ENCODE measurements around the gene CHCHD6. TPM values are rescaled to one million over a fixed set of nuclear protein-coding genes. Genes with fewer than 3 reads are reported as not detected.

The CHCHD6 gene
- polyA plus RNA-seq, 1 donor from 2014 or later = 102 TPM

DNA sequence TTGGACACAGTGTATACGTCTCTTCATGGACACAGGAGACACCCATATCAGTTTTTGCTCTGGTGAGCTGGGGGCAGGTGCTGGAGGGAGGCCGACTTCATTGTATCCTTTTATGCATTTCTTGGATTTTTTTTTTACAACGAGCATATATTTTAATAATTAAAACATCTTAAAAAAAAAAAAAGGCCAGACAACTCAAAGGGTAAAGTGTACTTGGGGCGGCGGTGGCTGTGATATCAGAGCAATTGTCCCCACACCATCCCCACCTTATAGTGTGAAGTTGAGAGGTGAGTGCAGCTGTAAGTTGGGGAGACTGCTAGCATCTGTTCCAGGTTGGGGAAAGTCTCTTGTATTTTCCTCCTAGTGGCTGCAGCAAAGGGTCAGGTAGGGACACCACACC is 266.9 kb downstream of the CHCHD6 start:
- Histone ChIP-seq H3K4me3 (ENCODE audit: low read length) (no peak overlapping the region), H2AFZ (ENCODE audit: low read depth, low read length) (no peak overlapping the region), H3K9me2 (ENCODE audit: insufficient read depth, low read length) (no peaks in the 10 kb centered on the region)

DNA sequence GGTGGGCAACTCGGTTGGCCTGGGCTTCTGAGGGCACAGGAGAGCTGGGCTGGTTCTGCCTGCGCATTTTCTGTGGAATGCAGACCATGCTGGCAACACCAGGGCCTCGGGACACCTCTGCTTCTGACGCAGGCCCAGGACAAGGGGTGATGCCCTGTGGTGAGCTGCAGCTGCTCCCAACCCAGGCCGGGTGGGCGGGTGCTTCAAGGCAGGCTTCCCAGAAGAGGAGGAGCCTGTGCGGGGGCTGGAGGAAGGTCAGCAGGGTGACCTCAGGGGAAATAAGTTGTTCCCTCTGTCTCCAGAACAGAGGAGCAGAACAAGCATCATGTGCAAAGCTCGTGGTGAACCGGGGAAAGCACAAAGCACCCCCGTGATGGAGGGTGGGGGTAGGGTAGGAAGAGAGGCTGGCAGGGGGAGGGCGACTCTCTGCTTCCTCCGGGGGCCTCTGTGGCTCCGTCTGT is 267.9 kb downstream of the CHCHD6 start:
- H3K79me2 ChIP-seq (replicated peaks; ENCODE audit: insufficient read depth, low read length) = no peaks in the 10 kb centered on the region
- no peak overlapping the region for H3K4me3 ChIP-seq (ENCODE audit: low read length)
- H3K27ac ChIP-seq (ENCODE audit: low read length) = no peak overlapping the region
- no peaks in the 10 kb centered on the region for H3K27me3 ChIP-seq (ENCODE audit: insufficient read depth, low read depth, low read length)
- no peak overlapping the region for H3K4me2 ChIP-seq (ENCODE audit: low read length)
- H3K9me3 ChIP-seq (ENCODE audit: low read length) = no peaks in the 10 kb centered on the region
- no peak overlapping the region for H3K9ac ChIP-seq (ENCODE audit: low read length)
- H2AFZ ChIP-seq (ENCODE audit: low read depth, low read length) = no peak overlapping the region
- no peaks in the 10 kb centered on the region for H3K9me2 ChIP-seq (ENCODE audit: insufficient read depth, low read length)
- TF ChIP-seq POLR2AphosphoS5 (IDR thresholded peaks at IDR 0.05) (no peak), MXI1 (conservative IDR thresholded peaks at IDR 0.05; ENCODE audit: poor library complexity, severe bottlenecking) (no peak), TAF1 (IDR thresholded peaks at IDR 0.05; ENCODE audit: low read depth) (no peak), RAD21 (conservative IDR thresholded peaks at IDR 0.05) (no peak), EZH2 (IDR thresholded peaks at IDR 0.05; ENCODE audit: borderline replicate concordance, insufficient read depth, low read length, poor library complexity, severe bottlenecking) (no peak), SMC3 (conservative IDR thresholded peaks at IDR 0.05; ENCODE audit: poor library complexity) (no peak), EP300 (conservative IDR thresholded peaks at IDR 0.05; ENCODE audit: poor library complexity, severe bottlenecking) (no peak)
- TF ChIP-seq, protein P1, sequence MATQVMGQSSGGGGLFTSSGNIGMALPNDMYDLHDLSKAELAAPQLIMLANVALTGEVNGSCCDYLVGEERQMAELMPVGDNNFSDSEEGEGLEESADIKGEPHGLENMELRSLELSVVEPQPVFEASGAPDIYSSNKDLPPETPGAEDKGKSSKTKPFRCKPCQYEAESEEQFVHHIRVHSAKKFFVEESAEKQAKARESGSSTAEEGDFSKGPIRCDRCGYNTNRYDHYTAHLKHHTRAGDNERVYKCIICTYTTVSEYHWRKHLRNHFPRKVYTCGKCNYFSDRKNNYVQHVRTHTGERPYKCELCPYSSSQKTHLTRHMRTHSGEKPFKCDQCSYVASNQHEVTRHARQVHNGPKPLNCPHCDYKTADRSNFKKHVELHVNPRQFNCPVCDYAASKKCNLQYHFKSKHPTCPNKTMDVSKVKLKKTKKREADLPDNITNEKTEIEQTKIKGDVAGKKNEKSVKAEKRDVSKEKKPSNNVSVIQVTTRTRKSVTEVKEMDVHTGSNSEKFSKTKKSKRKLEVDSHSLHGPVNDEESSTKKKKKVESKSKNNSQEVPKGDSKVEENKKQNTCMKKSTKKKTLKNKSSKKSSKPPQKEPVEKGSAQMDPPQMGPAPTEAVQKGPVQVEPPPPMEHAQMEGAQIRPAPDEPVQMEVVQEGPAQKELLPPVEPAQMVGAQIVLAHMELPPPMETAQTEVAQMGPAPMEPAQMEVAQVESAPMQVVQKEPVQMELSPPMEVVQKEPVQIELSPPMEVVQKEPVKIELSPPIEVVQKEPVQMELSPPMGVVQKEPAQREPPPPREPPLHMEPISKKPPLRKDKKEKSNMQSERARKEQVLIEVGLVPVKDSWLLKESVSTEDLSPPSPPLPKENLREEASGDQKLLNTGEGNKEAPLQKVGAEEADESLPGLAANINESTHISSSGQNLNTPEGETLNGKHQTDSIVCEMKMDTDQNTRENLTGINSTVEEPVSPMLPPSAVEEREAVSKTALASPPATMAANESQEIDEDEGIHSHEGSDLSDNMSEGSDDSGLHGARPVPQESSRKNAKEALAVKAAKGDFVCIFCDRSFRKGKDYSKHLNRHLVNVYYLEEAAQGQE (IDR thresholded peaks at IDR 0.05; ENCODE audit: borderline replicate concordance) = no peak
- TF ChIP-seq, protein P2, sequence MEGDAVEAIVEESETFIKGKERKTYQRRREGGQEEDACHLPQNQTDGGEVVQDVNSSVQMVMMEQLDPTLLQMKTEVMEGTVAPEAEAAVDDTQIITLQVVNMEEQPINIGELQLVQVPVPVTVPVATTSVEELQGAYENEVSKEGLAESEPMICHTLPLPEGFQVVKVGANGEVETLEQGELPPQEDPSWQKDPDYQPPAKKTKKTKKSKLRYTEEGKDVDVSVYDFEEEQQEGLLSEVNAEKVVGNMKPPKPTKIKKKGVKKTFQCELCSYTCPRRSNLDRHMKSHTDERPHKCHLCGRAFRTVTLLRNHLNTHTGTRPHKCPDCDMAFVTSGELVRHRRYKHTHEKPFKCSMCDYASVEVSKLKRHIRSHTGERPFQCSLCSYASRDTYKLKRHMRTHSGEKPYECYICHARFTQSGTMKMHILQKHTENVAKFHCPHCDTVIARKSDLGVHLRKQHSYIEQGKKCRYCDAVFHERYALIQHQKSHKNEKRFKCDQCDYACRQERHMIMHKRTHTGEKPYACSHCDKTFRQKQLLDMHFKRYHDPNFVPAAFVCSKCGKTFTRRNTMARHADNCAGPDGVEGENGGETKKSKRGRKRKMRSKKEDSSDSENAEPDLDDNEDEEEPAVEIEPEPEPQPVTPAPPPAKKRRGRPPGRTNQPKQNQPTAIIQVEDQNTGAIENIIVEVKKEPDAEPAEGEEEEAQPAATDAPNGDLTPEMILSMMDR (IDR thresholded peaks at IDR 0.05; ENCODE audit: poor library complexity, severe bottlenecking) = no peak
- no peaks in the 10 kb centered on the region for H3K36me3 ChIP-seq (ENCODE audit: insufficient read depth, low read length)
- no peaks in the 10 kb centered on the region for H3F3A ChIP-seq (ENCODE audit: insufficient read depth, low read length, poor library complexity, severe bottlenecking)
- no peaks in the 10 kb centered on the region for H4K20me1 ChIP-seq (ENCODE audit: insufficient read depth)

More for the DNA sequence above, 266.9 kb downstream of the CHCHD6 start:
- H3K27ac ChIP-seq (ENCODE audit: low read length) = no peak overlapping the region
- no peaks in the 10 kb centered on the region for H3K9me3 ChIP-seq (ENCODE audit: low read length)
- no peaks in the 10 kb centered on the region for H3K36me3 ChIP-seq (ENCODE audit: insufficient read depth, low read length)
- no peaks in the 10 kb centered on the region for H3K27me3 ChIP-seq (ENCODE audit: insufficient read depth, low read depth, low read length)
- H4K20me1 ChIP-seq (ENCODE audit: insufficient read depth) = no peaks in the 10 kb centered on the region
- no peaks in the 10 kb centered on the region for H3K79me2 ChIP-seq (replicated peaks; ENCODE audit: insufficient read depth, low read length)
- no peak overlapping the region for H3K9ac ChIP-seq (ENCODE audit: low read length)
- no peaks in the 10 kb centered on the region for H3F3A ChIP-seq (ENCODE audit: insufficient read depth, low read length, poor library complexity, severe bottlenecking)
- TF ChIP-seq MXI1 (conservative IDR thresholded peaks at IDR 0.05; ENCODE audit: poor library complexity, severe bottlenecking) (no peak), EP300 (conservative IDR thresholded peaks at IDR 0.05; ENCODE audit: poor library complexity, severe bottlenecking) (no peak), TAF1 (IDR thresholded peaks at IDR 0.05; ENCODE audit: low read depth) (no peak), POLR2AphosphoS5 (IDR thresholded peaks at IDR 0.05) (no peak), SMC3 (conservative IDR thresholded peaks at IDR 0.05; ENCODE audit: poor library complexity) (no peak), EZH2 (IDR thresholded peaks at IDR 0.05; ENCODE audit: borderline replicate concordance, insufficient read depth, low read length, poor library complexity, severe bottlenecking) (no peak)
- TF ChIP-seq, protein P2 (IDR thresholded peaks at IDR 0.05; ENCODE audit: poor library complexity, severe bottlenecking) = no peak
- TF ChIP-seq, protein P1 (IDR thresholded peaks at IDR 0.05; ENCODE audit: borderline replicate concordance) = no peak
- H3K4me2 ChIP-seq (ENCODE audit: low read length) = no peak overlapping the region

Measured in neural cell (in vitro differentiated cells).